Neural cell (in vitro differentiated cells): ENCODE results near the gene APH1B. TPM values are rescaled to one million over a fixed set of nuclear protein-coding genes. Genes with fewer than 3 reads are reported as not detected.

Experiments used
- H2AFZ ChIP-seq: fragments of 200-600, 300-800 bp; sonication (generic), shearing (Covaris generic); 2 replicates; pipeline ENCODE4 v1.6.0; 2014; ENCODE audit warnings: low read depth, mild to moderate bottlenecking, antibody characterized with exemption, low read length, moderate library complexity
- H3F3A ChIP-seq: fragments of 200-600 bp; shearing (Covaris generic); 2 replicates; pipeline ENCODE4 v1.6.1; 2016; ENCODE audit warnings: mild to moderate bottlenecking, moderate library complexity, mixed read lengths, antibody characterized with exemption, low read length; ENCODE audit not compliant: insufficient read depth, poor library complexity, severe bottlenecking
- H3K27ac ChIP-seq: fragments of 200-600, 300-800 bp; sonication (generic), shearing (Covaris generic); 2 replicates; pipeline ENCODE4 v1.5.1; 2014; ENCODE audit warnings: mild to moderate bottlenecking, low read length, moderate library complexity
- H3K27me3 ChIP-seq: fragments of 300-800, 200-600 bp; sonication (generic), shearing (Covaris generic); 2 replicates; pipeline ENCODE4 v1.6.0; 2014; ENCODE audit warnings: mild to moderate bottlenecking, low read depth, low read length, moderate library complexity; ENCODE audit not compliant: insufficient read depth
- H3K36me3 ChIP-seq: fragments of 300-800, 200-600 bp; sonication (generic), shearing (Covaris generic); 2 replicates; pipeline ENCODE4 v1.5.1; 2014; ENCODE audit warnings: mild to moderate bottlenecking, antibody characterized with exemption, low read length, moderate library complexity; ENCODE audit not compliant: insufficient read depth
- H3K4me2 ChIP-seq: fragments of 300-800, 200-600 bp; sonication (generic), shearing (Covaris generic); 2 replicates; pipeline ENCODE4 v1.6.0; 2014; ENCODE audit warnings: mild to moderate bottlenecking, low read length
- H3K4me3 ChIP-seq: fragments of 300-800, 200-600 bp; sonication (generic), shearing (Covaris generic); 2 replicates; pipeline ENCODE4 v1.5.1; 2014; ENCODE audit warnings: mild to moderate bottlenecking, low read length, moderate library complexity
- H3K79me2 ChIP-seq: fragments of 200-600 bp; shearing (Covaris generic); replicated peaks from 2 replicates; pipeline ENCODE4 v1.6.0; 2014; ENCODE audit warnings: mild to moderate bottlenecking, low read length, moderate library complexity; ENCODE audit not compliant: insufficient read depth
- H3K9ac ChIP-seq: fragments of 300-800, 200-600 bp; sonication (generic), shearing (Covaris generic); 2 replicates; pipeline ENCODE4 v1.6.1; 2016; ENCODE audit warnings: mild to moderate bottlenecking, low read length, mixed read lengths
- H3K9me2 ChIP-seq: fragments of 200-600 bp; shearing (Covaris generic); 2 replicates; pipeline ENCODE4 v1.6.1; 2016; ENCODE audit warnings: mild to moderate bottlenecking, low read length, mixed read lengths; ENCODE audit not compliant: insufficient read depth
- H3K9me3 ChIP-seq: fragments of 200-600, 300-800 bp; sonication (generic), shearing (Covaris generic); 2 replicates; pipeline ENCODE4 v1.6.1; 2016; ENCODE audit warnings: mild to moderate bottlenecking, mixed run types, low read length, moderate library complexity, mixed read lengths
- H4K20me1 ChIP-seq: fragments of 200-600 bp; shearing (Covaris generic); 2 replicates; pipeline ENCODE4 v1.6.1; 2016; ENCODE audit warnings: mild to moderate bottlenecking, mixed run types; ENCODE audit not compliant: insufficient read depth
- EP300 ChIP-seq: fragments of 450-650 bp; conservative IDR thresholded peaks from 2 replicates; pipeline ENCODE4 v1.6.1; 2014; ENCODE audit warnings: antibody characterized with exemption, mild to moderate bottlenecking, moderate library complexity; ENCODE audit not compliant: poor library complexity, severe bottlenecking
- EZH2 ChIP-seq: fragments of 200-600, 300-800 bp; shearing (Covaris generic), sonication (generic); IDR thresholded peaks from 2 replicates; pipeline ENCODE4 v1.6.1; 2014; ENCODE audit warnings: antibody characterized with exemption, low read length, borderline replicate concordance, mild to moderate bottlenecking; ENCODE audit not compliant: insufficient read depth, poor library complexity, severe bottlenecking
- MXI1 ChIP-seq: fragments of 450-650 bp; conservative IDR thresholded peaks from 2 replicates; pipeline ENCODE4 v1.6.1; 2014; ENCODE audit warnings: antibody characterized with exemption, mild to moderate bottlenecking; ENCODE audit not compliant: poor library complexity, severe bottlenecking
- POLR2AphosphoS5 ChIP-seq: IDR thresholded peaks from 2 replicates; pipeline ENCODE4 v1.6.1; 2012
- RAD21 ChIP-seq: fragments of 450-650 bp; conservative IDR thresholded peaks from 2 replicates; pipeline ENCODE4 v1.6.1; 2014; ENCODE audit warnings: antibody characterized with exemption, mild to moderate bottlenecking, moderate library complexity
- SMC3 ChIP-seq: fragments of 450-650 bp; conservative IDR thresholded peaks from 2 replicates; pipeline ENCODE4 v1.6.1; 2014; ENCODE audit warnings: antibody characterized with exemption, mild to moderate bottlenecking, moderate library complexity; ENCODE audit not compliant: poor library complexity
- TAF1 ChIP-seq: IDR thresholded peaks from 2 replicates; pipeline ENCODE4 v1.6.1; 2012; ENCODE audit warnings: low read depth
- polyA plus RNA-seq: library from polyadenylated mRNA; depleted of rRNA; stranded (reverse); fragments of >200 nt; gene quantifications from 2 replicates; pipeline ENCODE4 v1.2.3, GENCODE V29; 2014
- TF ChIP-seq, protein P1 (sequence below): IDR thresholded peaks from 2 replicates; pipeline ENCODE4 v1.6.1; 2012; ENCODE audit warnings: borderline replicate concordance
- TF ChIP-seq, protein P2 (sequence below): fragments of 450-650 bp; IDR thresholded peaks from 2 replicates; pipeline ENCODE4 v1.5.1; 2014; ENCODE audit warnings: antibody characterized with exemption, mild to moderate bottlenecking, moderate library complexity; ENCODE audit not compliant: poor library complexity, severe bottlenecking

The APH1B gene
- polyA plus RNA-seq, 1 donor from 2014 or later = 14.6 TPM

DNA sequence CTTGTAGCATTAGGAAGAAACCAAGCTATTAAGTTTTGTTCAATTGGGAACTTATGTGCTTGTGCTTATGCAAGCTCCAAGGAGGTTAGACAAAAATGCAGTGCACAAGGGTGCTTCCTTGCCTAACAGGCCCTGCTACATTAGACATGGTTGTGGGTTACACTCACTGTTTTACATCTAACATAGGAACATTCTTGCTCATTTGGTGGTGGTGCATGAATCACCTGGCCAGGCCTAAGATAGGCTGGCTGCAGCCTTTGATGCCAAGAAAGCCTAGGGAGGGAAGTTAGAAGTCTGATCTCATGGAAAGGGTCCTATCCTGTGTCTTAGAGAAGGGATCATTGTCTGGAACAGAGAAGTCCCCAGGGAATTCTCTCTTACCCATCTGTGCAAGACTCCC, 60.8 kb downstream of the APH1B start:
- no peaks in the 10 kb centered on the region for H3K36me3 ChIP-seq
- H3K4me2 ChIP-seq = no peak overlapping the region
- no peak overlapping the region for H2AFZ ChIP-seq
- no peak overlapping the region for H3K27ac ChIP-seq
- no peak overlapping the region for H3K9ac ChIP-seq
- TF ChIP-seq POLR2AphosphoS5 = no peak
- TF ChIP-seq TAF1 = no peak
- TF ChIP-seq EP300 = no peak
- no peak for TF ChIP-seq EZH2
- TF ChIP-seq MXI1 = no peak
- TF ChIP-seq, protein P1, sequence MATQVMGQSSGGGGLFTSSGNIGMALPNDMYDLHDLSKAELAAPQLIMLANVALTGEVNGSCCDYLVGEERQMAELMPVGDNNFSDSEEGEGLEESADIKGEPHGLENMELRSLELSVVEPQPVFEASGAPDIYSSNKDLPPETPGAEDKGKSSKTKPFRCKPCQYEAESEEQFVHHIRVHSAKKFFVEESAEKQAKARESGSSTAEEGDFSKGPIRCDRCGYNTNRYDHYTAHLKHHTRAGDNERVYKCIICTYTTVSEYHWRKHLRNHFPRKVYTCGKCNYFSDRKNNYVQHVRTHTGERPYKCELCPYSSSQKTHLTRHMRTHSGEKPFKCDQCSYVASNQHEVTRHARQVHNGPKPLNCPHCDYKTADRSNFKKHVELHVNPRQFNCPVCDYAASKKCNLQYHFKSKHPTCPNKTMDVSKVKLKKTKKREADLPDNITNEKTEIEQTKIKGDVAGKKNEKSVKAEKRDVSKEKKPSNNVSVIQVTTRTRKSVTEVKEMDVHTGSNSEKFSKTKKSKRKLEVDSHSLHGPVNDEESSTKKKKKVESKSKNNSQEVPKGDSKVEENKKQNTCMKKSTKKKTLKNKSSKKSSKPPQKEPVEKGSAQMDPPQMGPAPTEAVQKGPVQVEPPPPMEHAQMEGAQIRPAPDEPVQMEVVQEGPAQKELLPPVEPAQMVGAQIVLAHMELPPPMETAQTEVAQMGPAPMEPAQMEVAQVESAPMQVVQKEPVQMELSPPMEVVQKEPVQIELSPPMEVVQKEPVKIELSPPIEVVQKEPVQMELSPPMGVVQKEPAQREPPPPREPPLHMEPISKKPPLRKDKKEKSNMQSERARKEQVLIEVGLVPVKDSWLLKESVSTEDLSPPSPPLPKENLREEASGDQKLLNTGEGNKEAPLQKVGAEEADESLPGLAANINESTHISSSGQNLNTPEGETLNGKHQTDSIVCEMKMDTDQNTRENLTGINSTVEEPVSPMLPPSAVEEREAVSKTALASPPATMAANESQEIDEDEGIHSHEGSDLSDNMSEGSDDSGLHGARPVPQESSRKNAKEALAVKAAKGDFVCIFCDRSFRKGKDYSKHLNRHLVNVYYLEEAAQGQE = no peak
- no peak for TF ChIP-seq SMC3
- TF ChIP-seq, protein P2, sequence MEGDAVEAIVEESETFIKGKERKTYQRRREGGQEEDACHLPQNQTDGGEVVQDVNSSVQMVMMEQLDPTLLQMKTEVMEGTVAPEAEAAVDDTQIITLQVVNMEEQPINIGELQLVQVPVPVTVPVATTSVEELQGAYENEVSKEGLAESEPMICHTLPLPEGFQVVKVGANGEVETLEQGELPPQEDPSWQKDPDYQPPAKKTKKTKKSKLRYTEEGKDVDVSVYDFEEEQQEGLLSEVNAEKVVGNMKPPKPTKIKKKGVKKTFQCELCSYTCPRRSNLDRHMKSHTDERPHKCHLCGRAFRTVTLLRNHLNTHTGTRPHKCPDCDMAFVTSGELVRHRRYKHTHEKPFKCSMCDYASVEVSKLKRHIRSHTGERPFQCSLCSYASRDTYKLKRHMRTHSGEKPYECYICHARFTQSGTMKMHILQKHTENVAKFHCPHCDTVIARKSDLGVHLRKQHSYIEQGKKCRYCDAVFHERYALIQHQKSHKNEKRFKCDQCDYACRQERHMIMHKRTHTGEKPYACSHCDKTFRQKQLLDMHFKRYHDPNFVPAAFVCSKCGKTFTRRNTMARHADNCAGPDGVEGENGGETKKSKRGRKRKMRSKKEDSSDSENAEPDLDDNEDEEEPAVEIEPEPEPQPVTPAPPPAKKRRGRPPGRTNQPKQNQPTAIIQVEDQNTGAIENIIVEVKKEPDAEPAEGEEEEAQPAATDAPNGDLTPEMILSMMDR = no peak
- TF ChIP-seq RAD21 = no peak
- no peaks in the 10 kb centered on the region for H3K9me2 ChIP-seq
- no peaks in the 10 kb centered on the region for H3K9me3 ChIP-seq
- H3K27me3 ChIP-seq = no peaks in the 10 kb centered on the region
- no peaks in the 10 kb centered on the region for H4K20me1 ChIP-seq
- H3K4me3 ChIP-seq = no peak overlapping the region
- no peaks in the 10 kb centered on the region for H3F3A ChIP-seq
- H3K79me2 ChIP-seq = no peaks in the 10 kb centered on the region

DNA sequence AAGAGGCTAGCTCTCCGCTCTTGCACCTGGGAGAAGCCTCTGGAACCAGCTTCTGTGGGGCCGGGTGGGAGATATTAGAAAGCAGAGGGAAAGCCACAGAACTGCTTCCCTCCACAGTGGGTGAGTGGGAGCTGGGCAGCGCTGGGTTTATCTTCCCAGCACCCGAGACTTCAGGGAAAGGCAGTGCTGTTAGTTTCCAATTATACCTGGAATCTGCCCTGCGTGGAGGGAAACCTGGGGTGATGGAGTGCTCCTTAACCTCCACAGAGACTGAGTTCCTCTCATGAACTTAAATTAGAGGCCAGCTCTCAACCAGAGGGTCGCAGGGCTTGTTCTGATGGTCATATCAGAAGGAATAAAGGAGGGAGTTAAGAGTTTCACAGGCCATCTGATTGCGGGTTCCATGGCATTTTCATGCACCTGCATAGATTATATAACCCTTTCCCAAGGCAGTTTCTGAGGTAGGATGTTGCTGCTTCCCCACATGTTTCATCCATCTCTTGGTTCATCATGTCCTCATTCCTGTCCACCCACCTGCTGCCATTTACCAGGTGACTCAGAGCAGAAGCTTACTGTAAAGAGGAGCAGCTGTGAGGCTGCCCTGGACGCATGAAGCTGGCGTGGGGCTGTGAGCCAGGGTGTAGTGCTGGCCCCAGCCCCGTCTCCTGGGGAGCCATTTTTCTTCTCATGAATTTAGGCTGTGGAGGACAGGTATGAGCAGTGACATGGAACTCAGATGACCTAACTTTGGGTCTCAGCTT, 61.8 kb downstream of the APH1B start:
- Histone ChIP-seq H3K27ac (no peak overlapping the region), H3K9me3 (no peaks in the 10 kb centered on the region), H3K27me3 (no peaks in the 10 kb centered on the region), H3K36me3 (no peaks in the 10 kb centered on the region), H3K9me2 (no peaks in the 10 kb centered on the region), H4K20me1 (no peaks in the 10 kb centered on the region), H3K9ac (no peak overlapping the region), H3K4me2 (no peak overlapping the region), H3F3A (no peaks in the 10 kb centered on the region), H3K4me3 (no peak overlapping the region), H3K79me2 (no peaks in the 10 kb centered on the region), H2AFZ (no peak overlapping the region)
- no peak for TF ChIP-seq EP300
- no peak for TF ChIP-seq TAF1
- TF ChIP-seq EZH2 = no peak
- TF ChIP-seq, protein P2 = no peak
- TF ChIP-seq, protein P1 = no peak
- TF ChIP-seq MXI1 = no peak
- no peak for TF ChIP-seq POLR2AphosphoS5
- no peak for TF ChIP-seq RAD21
- TF ChIP-seq SMC3 = no peak
